GM12878 (cell line): Measurements from ENCODE around the gene BNIP1. TPM values are rescaled to one million over a fixed set of nuclear protein-coding genes. Genes with fewer than 3 reads are reported as not detected.

ENCODE experiments used
- ATAC-seq: fragments of 200-7000 bp; cut with Tn5 transposase; 3 replicates; pipeline ENCODE4 v1.9.1; 2020; ENCODE audit warnings: mild to moderate bottlenecking, moderate library complexity
- BruUV-seq: library from RNA; stranded (reverse); fragments of 400-500 nt; replicated peaks from 2 replicates; lab custom pipeline; 2021; lab: Mats Ljungman, UMichigan
- CTCF ChIA-PET: fragments of 300-600 bp; sonication (Branson Sonifier 250); formaldehyde crosslinking; extraction: SDS; loops from one replicate; lab custom pipeline; 2021; ENCODE audit warnings: inconsistent platforms; lab: Yijun Ruan, JAX
- POLR2A ChIA-PET: fragments of 350-600 bp; formaldehyde crosslinking; extraction: SDS; loops from one replicate; lab custom pipeline; 2021; ENCODE audit warnings: inconsistent platforms; lab: Charles Lee
- RAD21 ChIA-PET: fragments of 300-600 bp; sonication (Branson Sonifier 250); formaldehyde crosslinking; loops from one replicate; lab custom pipeline; 2023; ENCODE audit warnings: antibody characterized with exemption; ENCODE audit not compliant: unreplicated experiment; lab: Charles Lee
- SMC1A ChIA-PET: fragments of 300-600 bp; sonication (Branson Sonifier 250); formaldehyde crosslinking; loops from one replicate; lab custom pipeline; 2023; ENCODE audit not compliant: unreplicated experiment, uncharacterized antibody; lab: Charles Lee
- DNase-seq: peaks from one replicate; pipeline ENCODE4 v3.0.0-alpha.2; 2011; ENCODE audit warnings: low read depth, low spot score
- FAIRE-seq: peaks from 3 replicates; lab custom pipeline; 2011; peaks lifted over from hg19 to GRCh38; lab: Jason Lieb, UNC
- H2AFZ ChIP-seq: 2 replicates; pipeline ENCODE4 v1.6.0; 2011; ENCODE audit warnings: low read depth, low read length, control low read depth; ENCODE audit not compliant: control insufficient read depth
- H3K27ac ChIP-seq: 2 replicates; pipeline ENCODE4 v1.5.1; 2011; ENCODE audit warnings: control low read depth; ENCODE audit not compliant: control insufficient read depth, insufficient read depth
- H3K27me3 ChIP-seq, 2 experiments: replicated peaks in 1 of 2; 2 replicates each; pipeline versions ENCODE4 v1.6.0 to v1.6.1; 2011; ENCODE audit warnings: low read length in 1 of 2; ENCODE audit not compliant: control insufficient read depth in 2 of 2, insufficient read depth in 2 of 2
- H3K36me3 ChIP-seq, 2 experiments: 2 replicates each; pipeline ENCODE4 v1.5.1; 2011; ENCODE audit warnings: low read length in 1 of 2; ENCODE audit not compliant: control insufficient read depth in 2 of 2, insufficient read depth in 2 of 2
- H3K4me1 ChIP-seq: 2 replicates; pipeline ENCODE4 v1.6.1; 2011; ENCODE audit warnings: mild to moderate bottlenecking, low read length, moderate library complexity, mixed read lengths; ENCODE audit not compliant: control insufficient read depth, insufficient read depth
- H3K4me2 ChIP-seq: 2 replicates; pipeline ENCODE4 v1.6.0; 2011; ENCODE audit warnings: control low read depth; ENCODE audit not compliant: control insufficient read depth, insufficient read depth
- H3K4me3 ChIP-seq: fragments of 200-600 bp; sonication (generic); 2 replicates; pipeline ENCODE4 v1.5.1; 2016
- H3K79me2 ChIP-seq: 2 replicates; pipeline ENCODE4 v1.6.0; 2011; ENCODE audit warnings: low read length; ENCODE audit not compliant: control insufficient read depth, insufficient read depth
- H3K9ac ChIP-seq: 2 replicates; pipeline ENCODE4 v1.8.0; 2011; ENCODE audit warnings: low read length, control low read depth, mixed read lengths; ENCODE audit not compliant: control insufficient read depth, insufficient read depth
- H3K9me3 ChIP-seq: replicated peaks from 3 replicates; pipeline ENCODE4 v1.5.1; 2011; ENCODE audit warnings: mild to moderate bottlenecking, low read length; ENCODE audit not compliant: control insufficient read depth, insufficient read depth
- H4K20me1 ChIP-seq: 2 replicates; pipeline ENCODE4 v1.6.0; 2011; ENCODE audit not compliant: control insufficient read depth, insufficient read depth
- BCL11A ChIP-seq: IDR thresholded peaks from 2 replicates; pipeline ENCODE4 v1.6.1; 2011; ENCODE audit warnings: low read depth, low read length
- KAT2A ChIP-seq: conservative IDR thresholded peaks from 2 replicates; pipeline ENCODE4 v1.6.1; 2011; ENCODE audit warnings: low read depth, low read length; ENCODE audit not compliant: control insufficient read depth
- NBN ChIP-seq: fragments of 450-650 bp; IDR thresholded peaks from 2 replicates; pipeline ENCODE4 v1.6.1; 2016
- NRF1 ChIP-seq: conservative IDR thresholded peaks from 2 replicates; pipeline ENCODE4 v1.6.1; 2011; ENCODE audit warnings: mild to moderate bottlenecking, low read depth, low read length, improper control_type of control experiment
- WGBS: methylation state at CpG from one replicate; pipeline ENCODE4 v1.1.6; 2016; ENCODE audit warnings: low lambda C conversion rate; ENCODE audit not compliant: insufficient replicate concordance, insufficient coverage; ENCODE audit errors: missing lambda C conversion rate; 5-methylcytosine and 5-hydroxymethylcytosine counted together
- in situ Hi-C: fragments of 300-500 bp; cut with MboI; formaldehyde crosslinking; loops from 9 replicates; pipeline ENCODE4 v1.14.3; 2018; ENCODE audit warnings: mixed read lengths
- intact Hi-C: fragments of 100-400 bp; cut with micrococcal nuclease; formaldehyde crosslinking; loops from one replicate; pipeline ENCODE4 v1.14.2; 2022; ENCODE audit not compliant: unreplicated experiment
- polyA plus RNA-seq, 11 experiments: library from polyadenylated mRNA; depleted of rRNA in 4 of 11; unstranded in 6 of 11; stranded (reverse) in 5 of 11; fragments of >200 nt; fragmentation: Nextera tagmentation in 4 of 11; fragmentation: Illumina TruSeq in 1 of 11; extraction: Ambion mirVana in 4 of 11; extraction: Trizol in 1 of 11; gene quantifications; 1 replicate in 1 of 11; 2 replicates in 10 of 11; pipeline versions ENCODE4 v1.2.1 to v1.2.3, GENCODE V29; 2011 to 2016; ENCODE audit warnings: inconsistent platforms in 2 of 11, missing spikeins in 2 of 11, low read depth in 1 of 11
- total RNA-seq, 4 experiments: library from RNA; depleted of rRNA in 3 of 4; stranded (reverse); fragments of >200 nt in 3 of 4; fragmentation: Illumina TruSeq in 1 of 4; extraction: Trizol in 1 of 4; gene quantifications; 2 replicates each; pipeline versions ENCODE4 v1.2.1 to v1.2.3, GENCODE V29; 2013 to 2021
- TF ChIP-seq, protein P1 (sequence below): fragments of 450-650 bp; formaldehyde crosslinking; IDR thresholded peaks from 2 replicates; pipeline ENCODE4 v1.4.0; 2020; ENCODE audit warnings: mild to moderate bottlenecking, moderate library complexity
- TF ChIP-seq, protein P2 (sequence below): IDR thresholded peaks from 2 replicates; pipeline ENCODE4 v1.6.1; 2011; ENCODE audit warnings: low read depth, mild to moderate bottlenecking, low read length, moderate library complexity, borderline replicate concordance; ENCODE audit errors: extremely low read depth
- TF ChIP-seq, protein P3 (sequence below): fragments of 450-650 bp; IDR thresholded peaks from 2 replicates; pipeline ENCODE4 v1.6.1; 2017; ENCODE audit warnings: mild to moderate bottlenecking, moderate library complexity

Gene BNIP1
- total and polyA plus RNA-seq, 10 of the 15 experiments (the other 5 are each of a cell fraction or from before 2014, with no cell fraction given): 20.5 to 62.5 (median 27.4) TPM

DNA sequence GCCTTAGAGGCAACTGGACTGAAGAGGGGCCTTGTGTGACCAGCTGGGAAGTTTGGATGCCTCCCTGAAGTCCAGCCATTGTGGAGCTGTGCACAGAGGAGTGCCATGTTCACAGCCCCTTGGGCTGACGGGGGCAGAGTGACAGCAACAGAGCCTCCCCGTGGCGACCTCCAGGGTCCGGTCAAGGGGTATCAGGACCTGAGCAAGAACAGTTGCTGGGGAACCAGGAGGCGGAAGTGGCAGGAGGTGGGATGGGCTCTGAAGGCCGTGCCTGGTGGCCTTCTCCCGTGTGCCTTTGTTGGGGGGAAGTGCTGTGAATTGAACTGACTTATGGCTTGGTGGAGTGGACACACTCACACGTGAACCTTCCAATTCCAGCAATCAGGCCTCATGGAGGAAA, 14.0 kb downstream of the BNIP1 start:
- no peak for FAIRE-seq
- H3K79me2 ChIP-seq: no peaks in the 10 kb centered on the region
- H3K27ac ChIP-seq: no peak overlapping the region
- BruUV-seq: no TSS peak
- SMC1A ChIA-PET: no interaction called here
- no peak for TF ChIP-seq KAT2A
- no peak for TF ChIP-seq NBN
- TF ChIP-seq, all 136 proteins: peak for 0
- no peaks in the 10 kb centered on the region for H3K4me1 ChIP-seq
- ATAC-seq: no peak
- POLR2A ChIA-PET: no interaction called here
- RAD21 ChIA-PET: no interaction called here
- H3K4me3 ChIP-seq: no peak overlapping the region
- WGBS: 81% methylated on average over 8 of the region's 8 CpGs
- H3K36me3 ChIP-seq: peaks cover 11 to 14% of the 10 kb centered on the region in 2 experiments
- H4K20me1 ChIP-seq: no peaks in the 10 kb centered on the region
- intact Hi-C loops: no loop called here
- no peak overlapping the region for H3K9ac ChIP-seq
- H3K4me2 ChIP-seq: no peak overlapping the region
- CTCF ChIA-PET: interaction anchor here (0.6 kb wide), 1 partner anchor 148 kb away, joined by 3 read pairs; no protein-coding TSS in a partner anchor
- DNase-seq: no peak
- H3K9me3 ChIP-seq: no peaks in the 10 kb centered on the region
- H3K27me3 ChIP-seq: no peaks in the 10 kb centered on the region
- in situ Hi-C loops: no loop called here
- H2AFZ ChIP-seq: no peak overlapping the region

DNA sequence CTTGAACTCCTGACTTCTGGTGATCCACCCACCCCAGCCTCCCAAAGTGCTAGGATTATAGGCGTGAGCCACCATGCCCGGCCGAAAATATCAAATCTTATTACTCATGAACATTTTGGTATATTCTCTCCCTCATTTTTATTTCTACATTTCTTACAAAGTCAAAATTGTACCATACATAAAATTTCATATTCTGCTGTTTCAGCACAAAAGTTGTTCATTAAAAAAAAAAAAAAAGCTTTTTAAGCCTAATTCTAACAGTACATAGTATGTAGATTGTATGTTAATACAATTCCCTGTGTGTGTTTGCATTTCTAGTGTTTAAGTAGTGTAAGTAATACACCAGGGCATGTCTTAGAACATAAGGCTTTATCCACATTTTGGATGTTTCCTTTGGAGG, 14.9 kb downstream of the BNIP1 start:
- 85% methylated on average over 3 of the region's 3 CpGs for WGBS
- ATAC-seq: no peak
- in situ Hi-C loops (no loop called here), intact Hi-C loops (no loop called here)
- Histone ChIP-seq H3K36me3 (peaks cover 10 to 14% of the 10 kb centered on the region in 2 experiments), H3K4me1 (no peaks in the 10 kb centered on the region), H3K27ac (no peak overlapping the region), H4K20me1 (no peaks in the 10 kb centered on the region), H3K27me3 (no peaks in the 10 kb centered on the region), H2AFZ (no peak overlapping the region), H3K9ac (no peak overlapping the region), H3K4me3 (no peak overlapping the region), H3K4me2 (no peak overlapping the region), H3K79me2 (no peaks in the 10 kb centered on the region), H3K9me3 (no peaks in the 10 kb centered on the region)
- FAIRE-seq: no peak
- no peak for DNase-seq
- no TSS peak for BruUV-seq
- ChIA-PET RAD21 (no interaction called here), CTCF (no interaction called here), SMC1A (no interaction called here), POLR2A (no interaction called here)
- TF ChIP-seq, protein P1, sequence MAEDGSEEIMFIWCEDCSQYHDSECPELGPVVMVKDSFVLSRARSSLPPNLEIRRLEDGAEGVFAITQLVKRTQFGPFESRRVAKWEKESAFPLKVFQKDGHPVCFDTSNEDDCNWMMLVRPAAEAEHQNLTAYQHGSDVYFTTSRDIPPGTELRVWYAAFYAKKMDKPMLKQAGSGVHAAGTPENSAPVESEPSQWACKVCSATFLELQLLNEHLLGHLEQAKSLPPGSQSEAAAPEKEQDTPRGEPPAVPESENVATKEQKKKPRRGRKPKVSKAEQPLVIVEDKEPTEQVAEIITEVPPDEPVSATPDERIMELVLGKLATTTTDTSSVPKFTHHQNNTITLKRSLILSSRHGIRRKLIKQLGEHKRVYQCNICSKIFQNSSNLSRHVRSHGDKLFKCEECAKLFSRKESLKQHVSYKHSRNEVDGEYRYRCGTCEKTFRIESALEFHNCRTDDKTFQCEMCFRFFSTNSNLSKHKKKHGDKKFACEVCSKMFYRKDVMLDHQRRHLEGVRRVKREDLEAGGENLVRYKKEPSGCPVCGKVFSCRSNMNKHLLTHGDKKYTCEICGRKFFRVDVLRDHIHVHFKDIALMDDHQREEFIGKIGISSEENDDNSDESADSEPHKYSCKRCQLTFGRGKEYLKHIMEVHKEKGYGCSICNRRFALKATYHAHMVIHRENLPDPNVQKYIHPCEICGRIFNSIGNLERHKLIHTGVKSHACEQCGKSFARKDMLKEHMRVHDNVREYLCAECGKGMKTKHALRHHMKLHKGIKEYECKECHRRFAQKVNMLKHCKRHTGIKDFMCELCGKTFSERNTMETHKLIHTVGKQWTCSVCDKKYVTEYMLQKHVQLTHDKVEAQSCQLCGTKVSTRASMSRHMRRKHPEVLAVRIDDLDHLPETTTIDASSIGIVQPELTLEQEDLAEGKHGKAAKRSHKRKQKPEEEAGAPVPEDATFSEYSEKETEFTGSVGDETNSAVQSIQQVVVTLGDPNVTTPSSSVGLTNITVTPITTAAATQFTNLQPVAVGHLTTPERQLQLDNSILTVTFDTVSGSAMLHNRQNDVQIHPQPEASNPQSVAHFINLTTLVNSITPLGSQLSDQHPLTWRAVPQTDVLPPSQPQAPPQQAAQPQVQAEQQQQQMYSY (CRISPR knock-in tag): no peak
- TF ChIP-seq NRF1 (no peak), BCL11A (no peak)
- TF ChIP-seq, protein P2, sequence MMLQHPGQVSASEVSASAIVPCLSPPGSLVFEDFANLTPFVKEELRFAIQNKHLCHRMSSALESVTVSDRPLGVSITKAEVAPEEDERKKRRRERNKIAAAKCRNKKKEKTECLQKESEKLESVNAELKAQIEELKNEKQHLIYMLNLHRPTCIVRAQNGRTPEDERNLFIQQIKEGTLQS: no peak
- TF ChIP-seq, protein P3, sequence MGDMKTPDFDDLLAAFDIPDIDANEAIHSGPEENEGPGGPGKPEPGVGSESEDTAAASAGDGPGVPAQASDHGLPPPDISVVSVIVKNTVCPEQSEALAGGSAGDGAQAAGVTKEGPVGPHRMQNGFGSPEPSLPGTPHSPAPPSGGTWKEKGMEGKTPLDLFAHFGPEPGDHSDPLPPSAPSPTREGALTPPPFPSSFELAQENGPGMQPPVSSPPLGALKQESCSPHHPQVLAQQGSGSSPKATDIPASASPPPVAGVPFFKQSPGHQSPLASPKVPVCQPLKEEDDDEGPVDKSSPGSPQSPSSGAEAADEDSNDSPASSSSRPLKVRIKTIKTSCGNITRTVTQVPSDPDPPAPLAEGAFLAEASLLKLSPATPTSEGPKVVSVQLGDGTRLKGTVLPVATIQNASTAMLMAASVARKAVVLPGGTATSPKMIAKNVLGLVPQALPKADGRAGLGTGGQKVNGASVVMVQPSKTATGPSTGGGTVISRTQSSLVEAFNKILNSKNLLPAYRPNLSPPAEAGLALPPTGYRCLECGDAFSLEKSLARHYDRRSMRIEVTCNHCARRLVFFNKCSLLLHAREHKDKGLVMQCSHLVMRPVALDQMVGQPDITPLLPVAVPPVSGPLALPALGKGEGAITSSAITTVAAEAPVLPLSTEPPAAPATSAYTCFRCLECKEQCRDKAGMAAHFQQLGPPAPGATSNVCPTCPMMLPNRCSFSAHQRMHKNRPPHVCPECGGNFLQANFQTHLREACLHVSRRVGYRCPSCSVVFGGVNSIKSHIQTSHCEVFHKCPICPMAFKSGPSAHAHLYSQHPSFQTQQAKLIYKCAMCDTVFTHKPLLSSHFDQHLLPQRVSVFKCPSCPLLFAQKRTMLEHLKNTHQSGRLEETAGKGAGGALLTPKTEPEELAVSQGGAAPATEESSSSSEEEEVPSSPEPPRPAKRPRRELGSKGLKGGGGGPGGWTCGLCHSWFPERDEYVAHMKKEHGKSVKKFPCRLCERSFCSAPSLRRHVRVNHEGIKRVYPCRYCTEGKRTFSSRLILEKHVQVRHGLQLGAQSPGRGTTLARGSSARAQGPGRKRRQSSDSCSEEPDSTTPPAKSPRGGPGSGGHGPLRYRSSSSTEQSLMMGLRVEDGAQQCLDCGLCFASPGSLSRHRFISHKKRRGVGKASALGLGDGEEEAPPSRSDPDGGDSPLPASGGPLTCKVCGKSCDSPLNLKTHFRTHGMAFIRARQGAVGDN: no peak
